RCC 7860 (cell line): Measurements from ENCODE around the gene CRIP2.
A peak's percentile ranks its signal among the peaks of the same experiment; 100 is the strongest.

Experiments
- DNase-seq: peaks from one replicate; pipeline ENCODE4 v3.0.0-alpha.2; 2015; ENCODE audit warnings: low spot score
- FAIRE-seq: peaks from 2 replicates; lab custom pipeline; 2012; peaks lifted over from hg19 to GRCh38; lab: Jason Lieb, UNC

The CRIP2 gene

GRCh38 chr14:105460116-105460515, 14.5 kb upstream of the CRIP2 start:
- DNase-seq = no peak
- FAIRE-seq = no peak

- FAIRE-seq (no peak), DNase-seq (no peak)
These were observed 14.0 kb upstream of the CRIP2 start for GRCh38 chr14:105460616-105461015.

- DNase-seq = no peak
- FAIRE-seq = no peak
These were observed 12.7 kb upstream of the CRIP2 start for GRCh38 chr14:105461903-105462302.

GRCh38 chr14:105464501-105464900, 10.1 kb upstream of the CRIP2 start:
- no peak for FAIRE-seq
- DNase-seq = no peak

GRCh38 chr14:105465209-105466031, 9.2 kb upstream of the CRIP2 start:
- peak; percentile 51 for DNase-seq
- FAIRE-seq = no peak

- FAIRE-seq (no peak), DNase-seq (no peak)
These were observed 7.9 kb upstream of the CRIP2 start for GRCh38 chr14:105466531-105467248.

GRCh38 chr14:105467249-105467941, 7.2 kb upstream of the CRIP2 start:
- no peak for DNase-seq
- no peak for FAIRE-seq

GRCh38 chr14:105467942-105468471, 6.6 kb upstream of the CRIP2 start:
- FAIRE-seq (no peak), DNase-seq (no peak)

- DNase-seq (no peak), FAIRE-seq (no peak)
These were observed 5.9 kb upstream of the CRIP2 start for GRCh38 chr14:105468621-105469241.

- DNase-seq (no peak), FAIRE-seq (no peak)
These were observed 4.9 kb upstream of the CRIP2 start for GRCh38 chr14:105469456-105470349.

- FAIRE-seq (no peak), DNase-seq (no peak)
These were observed 4.0 kb upstream of the CRIP2 start for GRCh38 chr14:105470350-105471296.

GRCh38 chr14:105471297-105471821, 3.3 kb upstream of the CRIP2 start:
- DNase-seq (no peak), FAIRE-seq (no peak)

- FAIRE-seq = no peak
- DNase-seq = no peak
These were observed 2.7 kb upstream of the CRIP2 start for GRCh38 chr14:105471823-105472485.

- DNase-seq (no peak), FAIRE-seq (no peak)
These were observed 2.1 kb upstream of the CRIP2 start for GRCh38 chr14:105472486-105472991.

GRCh38 chr14:105473033-105473676, 1.5 kb upstream of the CRIP2 start:
- no peak for FAIRE-seq
- DNase-seq = no peak

GRCh38 chr14:105473677-105474482, 741 bp upstream of the CRIP2 start:
- FAIRE-seq (no peak), DNase-seq (peak; percentile 57)
